Mesothelial cell of epicardium (in vitro differentiated cells): ENCODE measurements around the gene ARMC2. TPM values are rescaled to one million over a fixed set of nuclear protein-coding genes. Genes with fewer than 3 reads are reported as not detected.

Experiments used
- DNase-seq, 2 experiments: peaks; one replicate each; pipeline ENCODE4 v3.0.0; 2021; ENCODE audit warnings: low spot score in 2 of 2; ENCODE audit not compliant: unreplicated experiment in 2 of 2
- H3K27ac Mint-ChIP-seq: 2 replicates; pipeline ENCODE4 v1.8.0; 2021; ENCODE audit warnings: mixed read lengths
- H3K27me3 Mint-ChIP-seq: 2 replicates; pipeline ENCODE4 v1.8.0; 2021; ENCODE audit warnings: low read depth, mixed read lengths
- H3K36me3 Mint-ChIP-seq: 2 replicates; pipeline ENCODE4 v1.8.0; 2021; ENCODE audit warnings: mixed read lengths
- H3K4me1 Mint-ChIP-seq: 2 replicates; pipeline ENCODE4 v1.8.0; 2021; ENCODE audit warnings: mixed read lengths
- H3K4me3 Mint-ChIP-seq: 2 replicates; pipeline ENCODE4 v1.8.0; 2021; ENCODE audit warnings: mild to moderate bottlenecking, moderate library complexity, mixed read lengths
- H3K9me3 Mint-ChIP-seq: 2 replicates; pipeline ENCODE4 v1.8.0; 2021; ENCODE audit warnings: mixed read lengths
- CTCF ChIP-seq: fragments of 200-600 bp; sonication (generic); IDR thresholded peaks from one replicate; pipeline ENCODE4 v1.5.0; 2021; ENCODE audit warnings: antibody characterized with exemption; ENCODE audit not compliant: unreplicated experiment
- total RNA-seq: library from RNA; stranded (reverse); gene quantifications from 3 replicates; pipeline ENCODE4 v1.2.1, GENCODE V29; 2021

ARMC2 gene
- total RNA-seq, 1 donor from 2014 or later, result 16.5 TPM

DNA sequence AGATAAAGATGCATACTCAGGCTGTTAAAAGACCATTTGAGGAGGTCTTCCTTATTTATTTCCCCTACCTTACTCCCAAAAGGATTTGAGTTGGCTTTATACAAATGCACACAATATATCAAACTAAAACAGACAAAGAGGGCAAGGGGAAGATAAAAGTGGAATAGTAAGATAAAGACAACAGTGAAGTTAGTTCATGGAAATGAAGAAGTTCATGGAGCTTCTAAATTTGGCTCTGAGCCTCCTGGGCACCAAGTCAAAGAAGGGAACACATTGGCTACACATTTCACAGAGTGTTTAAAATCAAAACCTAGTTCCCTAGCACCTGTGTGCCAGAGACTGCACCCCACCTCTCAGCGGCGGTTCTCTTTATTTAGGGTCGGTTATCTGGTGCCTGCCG lies 25.8 kb upstream of the ARMC2 start:
- H3K27me3 Mint-ChIP-seq, result no peaks in the 10 kb centered on the region
- no peak overlapping the region for H3K4me3 Mint-ChIP-seq
- no peak overlapping the region for H3K27ac Mint-ChIP-seq
- H3K9me3 Mint-ChIP-seq, result peaks cover 43% of the 10 kb centered on the region
- DNase-seq, result no peak
- H3K4me1 Mint-ChIP-seq, result no peaks in the 10 kb centered on the region
- peaks cover 8% of the 10 kb centered on the region for H3K36me3 Mint-ChIP-seq
- TF ChIP-seq CTCF, result no peak

- Mint-ChIP-seq H3K27ac (no peak overlapping the region), H3K4me3 (no peak overlapping the region), H3K9me3 (peaks cover 37% of the 10 kb centered on the region), H3K27me3 (no peaks in the 10 kb centered on the region), H3K36me3 (peaks cover 4% of the 10 kb centered on the region), H3K4me1 (no peaks in the 10 kb centered on the region)
- TF ChIP-seq CTCF, result no peak
- DNase-seq, result no peak
Observed at GRCh38 chr6:108825326-108825725, 22.9 kb upstream of the ARMC2 start.

DNA sequence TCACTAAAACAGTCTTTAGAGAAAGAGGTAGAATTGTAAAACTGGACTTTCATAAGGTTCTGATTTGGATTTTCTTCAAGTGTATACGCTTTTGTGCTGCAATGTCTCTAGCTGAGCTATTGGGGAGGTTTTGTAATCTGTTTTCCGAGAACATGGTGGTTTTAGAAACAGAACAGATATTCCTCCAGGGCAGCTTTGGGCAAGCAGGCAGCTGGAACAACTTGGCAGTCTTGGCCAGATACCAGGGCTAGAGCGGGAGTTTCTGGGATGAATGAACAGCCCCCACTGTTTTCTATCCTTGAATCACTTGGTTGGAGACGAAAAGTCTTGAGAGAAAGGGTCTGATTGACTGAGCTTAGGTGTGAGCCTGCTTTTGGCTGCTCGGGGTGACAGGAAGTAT lies 17.1 kb upstream of the ARMC2 start:
- Mint-ChIP-seq H3K9me3 (peaks cover 21% of the 10 kb centered on the region), H3K36me3 (peaks cover 1% of the 10 kb centered on the region), H3K4me1 (no peaks in the 10 kb centered on the region), H3K4me3 (no peak overlapping the region), H3K27me3 (no peaks in the 10 kb centered on the region), H3K27ac (no peak overlapping the region)
- TF ChIP-seq CTCF, result no peak
- DNase-seq, result no peak

GRCh38 chr6:108832738-108833137 lies 15.5 kb upstream of the ARMC2 start:
- no peaks in the 10 kb centered on the region for H3K36me3 Mint-ChIP-seq

DNA sequence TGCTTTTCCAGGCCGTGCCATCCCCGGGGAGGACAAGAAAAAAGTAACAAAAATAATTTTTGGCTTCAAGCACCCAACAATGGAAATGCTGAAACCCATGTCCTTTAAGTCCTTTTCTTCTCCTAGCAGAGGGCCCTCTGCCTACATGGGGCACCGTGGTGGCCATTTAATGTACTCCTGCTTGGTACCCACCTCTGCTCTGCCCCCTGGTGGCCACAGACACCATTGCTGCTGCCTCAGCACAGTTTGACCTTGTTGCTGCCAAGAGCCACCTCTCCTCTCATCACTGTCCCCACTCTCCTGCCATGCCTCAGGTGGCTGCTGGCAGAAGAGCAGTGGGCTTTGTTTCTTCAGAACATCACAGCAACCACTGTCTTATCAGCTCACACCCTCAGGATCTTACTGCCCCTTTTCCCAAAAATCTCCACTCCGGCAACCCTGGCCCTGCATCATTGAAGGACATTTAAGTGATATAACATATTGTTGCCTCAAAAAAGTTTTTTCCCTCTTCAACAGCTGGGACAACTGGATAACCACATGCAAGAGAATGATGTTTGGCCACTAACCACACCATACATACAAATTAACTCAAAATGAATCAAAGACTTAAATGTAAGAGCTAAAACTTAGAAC lies 12.9 kb upstream of the ARMC2 start:
- DNase-seq, result peak; percentile 53 to 87
- no peak overlapping the region for H3K4me3 Mint-ChIP-seq
- H3K36me3 Mint-ChIP-seq, result no peaks in the 10 kb centered on the region
- TF ChIP-seq CTCF, result peak; percentile 92
- peaks cover 10% of the 10 kb centered on the region for H3K27me3 Mint-ChIP-seq
- peaks cover 11% of the 10 kb centered on the region for H3K4me1 Mint-ChIP-seq
- no peaks in the 10 kb centered on the region for H3K9me3 Mint-ChIP-seq
- no peak overlapping the region for H3K27ac Mint-ChIP-seq

More at GRCh38 chr6:108832738-108833137, 15.5 kb upstream of the ARMC2 start:
- TF ChIP-seq CTCF, result no peak
- no peaks in the 10 kb centered on the region for H3K27me3 Mint-ChIP-seq
- no peak for DNase-seq
- H3K27ac Mint-ChIP-seq, result no peak overlapping the region
- peaks cover under 1% of the 10 kb centered on the region for H3K4me1 Mint-ChIP-seq
- H3K4me3 Mint-ChIP-seq, result no peak overlapping the region
- peaks cover 9% of the 10 kb centered on the region for H3K9me3 Mint-ChIP-seq

DNA sequence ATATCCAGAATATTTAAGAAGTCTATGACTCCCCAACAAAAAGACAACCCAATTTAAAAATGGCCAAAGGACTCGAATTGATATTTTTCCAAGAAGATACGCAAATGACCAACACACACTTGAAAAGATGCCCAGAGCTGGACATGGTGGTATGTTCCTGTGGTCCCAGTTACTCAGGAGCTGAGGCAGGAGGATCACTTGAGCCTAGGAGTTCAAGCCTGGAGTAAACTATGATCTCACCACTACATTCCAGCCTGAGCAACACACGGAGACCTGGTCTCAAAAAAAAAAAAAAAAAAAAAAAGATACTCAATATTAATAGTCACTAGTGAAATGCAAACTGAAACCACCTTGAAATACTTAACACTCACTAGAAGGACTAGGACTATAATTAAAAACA lies 12.2 kb upstream of the ARMC2 start:
- peaks cover 11% of the 10 kb centered on the region for H3K4me1 Mint-ChIP-seq
- no peak for TF ChIP-seq CTCF
- H3K4me3 Mint-ChIP-seq, result no peak overlapping the region
- H3K27me3 Mint-ChIP-seq, result peaks cover 10% of the 10 kb centered on the region
- no peaks in the 10 kb centered on the region for H3K9me3 Mint-ChIP-seq
- DNase-seq, result no peak
- H3K36me3 Mint-ChIP-seq, result no peaks in the 10 kb centered on the region
- H3K27ac Mint-ChIP-seq, result no peak overlapping the region
